Measurements from ENCODE around the gene CCDC92. TPM values are rescaled to one million over a fixed set of nuclear protein-coding genes. Genes with fewer than 3 reads are reported as not detected.

CCDC92 gene
- total and polyA plus RNA-seq, 10 of the 15 experiments (the other 5 are each of a cell fraction or from before 2014, with no cell fraction given), result 0.53 to 11.8 (median 4.2) TPM

GRCh38 chr12:123941624-123942237 is 30.9 kb downstream of the CCDC92 start:
- FAIRE-seq (no peak), ATAC-seq (no peak), DNase-seq (ENCODE audit: low read depth, low spot score) (no peak)
- SMC1A ChIA-PET (ENCODE audit: uncharacterized antibody, unreplicated experiment), result no interaction called here
- Histone ChIP-seq H3K27me3 (replicated peaks in 1 of 2; ENCODE audit: control insufficient read depth in 2 of 2, insufficient read depth in 2 of 2, low read length in 1 of 2) (no peaks in the 10 kb centered on the region), H3K36me3 (ENCODE audit: control insufficient read depth in 2 of 2, insufficient read depth in 2 of 2, low read length in 1 of 2) (no peaks in the 10 kb centered on the region), H3K4me2 (ENCODE audit: control insufficient read depth, insufficient read depth) (no peak overlapping the region), H3K9ac (ENCODE audit: control insufficient read depth, insufficient read depth, low read length) (no peak overlapping the region), H3K79me2 (ENCODE audit: control insufficient read depth, insufficient read depth, low read length) (no peaks in the 10 kb centered on the region), H2AFZ (ENCODE audit: control insufficient read depth, low read depth, low read length) (no peak overlapping the region), H3K9me3 (replicated peaks; ENCODE audit: control insufficient read depth, insufficient read depth, low read length) (no peaks in the 10 kb centered on the region; the same call in 1 of the 3 replicates), H4K20me1 (ENCODE audit: control insufficient read depth, insufficient read depth) (no peaks in the 10 kb centered on the region), H3K27ac (ENCODE audit: control insufficient read depth, insufficient read depth) (no peak overlapping the region), H3K4me3 (no peak overlapping the region), H3K4me1 (ENCODE audit: control insufficient read depth, insufficient read depth, low read length) (peaks cover 11% of the 10 kb centered on the region)
- intact Hi-C loops (cut with micrococcal nuclease; ENCODE audit: unreplicated experiment) (no loop called here), in situ Hi-C loops (cut with MboI) (no loop called here)
- WGBS (ENCODE audit: insufficient coverage, insufficient replicate concordance, low lambda C conversion rate, missing lambda C conversion rate), result 86% methylated on average over 13 of the region's 13 CpGs
- POLR2A ChIA-PET, result no interaction called here
- RAD21 ChIA-PET (ENCODE audit: unreplicated experiment), result no interaction called here
- TF ChIP-seq CHD1 (IDR thresholded peaks at IDR 0.05; ENCODE audit: low read depth, low read length) (no peak), TCF3 (IDR thresholded peaks at IDR 0.05; ENCODE audit: borderline replicate concordance, insufficient read depth, low read depth, low read length) (no peak), MYC (IDR thresholded peaks at IDR 0.05; ENCODE audit: insufficient read depth, insufficient read length, insufficient replicate concordance, low read length, severe bottlenecking) (no peak), PML (IDR thresholded peaks at IDR 0.05; ENCODE audit: low read length) (no peak)
- BruUV-seq (replicated peaks), result no TSS peak
- CTCF ChIA-PET, result no interaction called here

GRCh38 chr12:123941000-123941399 is 31.6 kb downstream of the CCDC92 start:
- in situ Hi-C loops (cut with MboI) (no loop called here), intact Hi-C loops (cut with micrococcal nuclease; ENCODE audit: unreplicated experiment) (no loop called here)
- H3K27me3 ChIP-seq (replicated peaks in 1 of 2; ENCODE audit: control insufficient read depth in 2 of 2, insufficient read depth in 2 of 2, low read length in 1 of 2), result no peaks in the 10 kb centered on the region
- WGBS (ENCODE audit: insufficient coverage, insufficient replicate concordance, low lambda C conversion rate, missing lambda C conversion rate), result 80% methylated on average over 8 of the region's 9 CpGs
- FAIRE-seq (no peak), DNase-seq (ENCODE audit: low read depth, low spot score) (no peak), ATAC-seq (no peak)
- ChIA-PET POLR2A (no interaction called here), CTCF (no interaction called here), RAD21 (ENCODE audit: unreplicated experiment) (no interaction called here), SMC1A (ENCODE audit: uncharacterized antibody, unreplicated experiment) (no interaction called here)
- H3K4me2 ChIP-seq (ENCODE audit: control insufficient read depth, insufficient read depth), result no peak overlapping the region
- H3K27ac ChIP-seq (ENCODE audit: control insufficient read depth, insufficient read depth), result no peak overlapping the region
- no peaks in the 10 kb centered on the region for H3K79me2 ChIP-seq (ENCODE audit: control insufficient read depth, insufficient read depth, low read length)
- no TSS peak for BruUV-seq (replicated peaks)
- H2AFZ ChIP-seq (ENCODE audit: control insufficient read depth, low read depth, low read length), result no peak overlapping the region
- H3K9ac ChIP-seq (ENCODE audit: control insufficient read depth, insufficient read depth, low read length), result no peak overlapping the region
- H3K4me3 ChIP-seq, result no peak overlapping the region
- no peaks in the 10 kb centered on the region for H3K36me3 ChIP-seq (ENCODE audit: control insufficient read depth in 2 of 2, insufficient read depth in 2 of 2, low read length in 1 of 2)
- H3K4me1 ChIP-seq (ENCODE audit: control insufficient read depth, insufficient read depth, low read length), result peaks cover 11% of the 10 kb centered on the region
- H4K20me1 ChIP-seq (ENCODE audit: control insufficient read depth, insufficient read depth), result no peaks in the 10 kb centered on the region
- H3K9me3 ChIP-seq (replicated peaks; ENCODE audit: control insufficient read depth, insufficient read depth, low read length), result no peaks in the 10 kb centered on the region; the same call in 1 of the 3 replicates
- no peak for TF ChIP-seq CBX3 (IDR thresholded peaks at IDR 0.05; ENCODE audit: borderline replicate concordance, low read depth)
- no peak for TF ChIP-seq SRF (IDR thresholded peaks at IDR 0.05; ENCODE audit: low read depth in 2 of 2, low read length in 2 of 2)
- no peak for TF ChIP-seq PAX5 (IDR thresholded peaks at IDR 0.05; ENCODE audit: borderline replicate concordance, low read depth, low read length)
- TF ChIP-seq BCL11A (IDR thresholded peaks at IDR 0.05; ENCODE audit: low read depth, low read length), result no peak
- TF ChIP-seq IRF3 (IDR thresholded peaks at IDR 0.05), result no peak
- TF ChIP-seq CHD4 (IDR thresholded peaks at IDR 0.05), result no peak
- no peak for TF ChIP-seq EZH2 (IDR thresholded peaks at IDR 0.05; ENCODE audit: borderline replicate concordance, control insufficient read depth, low read depth, low read length)
- TF ChIP-seq PBX3 (IDR thresholded peaks at IDR 0.05; ENCODE audit: insufficient replicate concordance, low read depth, low read length), result no peak
- TF ChIP-seq NRF1 (conservative IDR thresholded peaks at IDR 0.05; ENCODE audit: low read depth, low read length), result no peak
- TF ChIP-seq ZNF217 (IDR thresholded peaks at IDR 0.05), result no peak

All from GM12878 (cell line).